DND-41 (cell line): ENCODE measurements around the gene SLC22A12.

Experiments used
- CTCF ChIP-seq: IDR thresholded peaks from 2 replicates; pipeline ENCODE4 v1.5.1; 2012; ENCODE audit warnings: borderline replicate concordance, low read length, moderate library complexity, mild to moderate bottlenecking; ENCODE audit not compliant: poor library complexity, severe bottlenecking; ENCODE audit errors: extremely low read depth
- EZH2 ChIP-seq: IDR thresholded peaks from 3 replicates; pipeline ENCODE4 v1.6.1; 2012; ENCODE audit warnings: borderline replicate concordance, low read depth, mild to moderate bottlenecking, moderate library complexity, low read length, inconsistent platforms; ENCODE audit not compliant: severe bottlenecking

DNA sequence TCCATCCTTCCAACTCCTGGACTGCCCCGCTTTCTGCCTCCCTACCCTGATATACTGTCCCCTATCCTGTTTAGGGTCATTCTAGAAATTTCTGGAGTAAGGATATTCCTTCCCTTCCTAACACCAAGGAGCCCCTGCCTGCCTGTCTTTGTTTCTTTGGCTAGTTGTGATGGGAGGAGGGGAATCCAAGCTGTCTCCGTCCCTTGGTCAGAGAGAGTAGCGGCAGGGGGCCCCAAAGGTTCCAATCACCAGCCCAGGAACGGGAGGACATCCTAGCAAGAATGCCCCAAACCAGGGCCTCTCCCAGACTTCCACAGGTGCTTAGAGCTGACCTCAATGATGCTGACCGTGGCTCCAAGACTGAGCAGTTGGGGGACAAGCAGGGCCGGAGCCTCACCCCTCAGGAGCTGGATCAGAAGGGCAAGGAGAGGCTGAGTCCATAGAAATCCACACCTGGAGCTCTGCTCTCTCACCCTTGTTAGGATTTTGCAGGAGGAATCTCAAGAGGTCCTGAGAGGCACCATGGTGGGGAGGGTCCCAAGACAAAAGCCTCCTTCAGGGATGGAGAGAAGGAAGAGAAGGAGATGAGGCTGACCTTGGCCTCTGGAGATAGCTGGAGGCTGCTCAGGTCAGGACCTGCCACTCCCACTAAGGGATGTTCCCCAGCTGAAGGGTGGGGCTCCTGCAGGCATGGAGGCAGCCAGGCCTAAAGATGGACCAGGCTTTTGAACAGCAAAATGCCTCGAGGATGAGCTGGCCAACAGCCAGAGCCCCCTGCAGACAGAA, 13.6 kb downstream of the SLC22A12 start:
- TF ChIP-seq CTCF (no peak), EZH2 (no peak)
